Mononuclear cell (primary cell): ENCODE results near the gene GINS2. TPM values are rescaled to one million over a fixed set of nuclear protein-coding genes. Genes with fewer than 3 reads are reported as not detected.

Source experiments
- H3K27me3 ChIP-seq: 2 replicates; pipeline ENCODE4 v1.6.0; 2011; ENCODE audit warnings: low read length, control low read depth; ENCODE audit not compliant: insufficient read depth
- H3K4me1 ChIP-seq: 2 replicates; pipeline ENCODE4 v1.5.1; 2011; ENCODE audit warnings: mild to moderate bottlenecking, low read length, control low read depth; ENCODE audit not compliant: insufficient read depth
- H3K4me3 ChIP-seq: 2 replicates; pipeline ENCODE4 v1.5.1; 2011; ENCODE audit warnings: mild to moderate bottlenecking, low read length, moderate library complexity
- H3K9me3 ChIP-seq: 2 replicates; pipeline ENCODE4 v1.5.1; 2011; ENCODE audit warnings: low read depth, mild to moderate bottlenecking, control low read depth, low read length
- total RNA-seq: library from RNA; depleted of rRNA; stranded (reverse); fragments of >200 nt; gene quantifications from one replicate; pipeline ENCODE4 v1.2.3, GENCODE V29; 2012

The GINS2 gene
- total RNA-seq, 1 donor: 0.42 TPM

DNA sequence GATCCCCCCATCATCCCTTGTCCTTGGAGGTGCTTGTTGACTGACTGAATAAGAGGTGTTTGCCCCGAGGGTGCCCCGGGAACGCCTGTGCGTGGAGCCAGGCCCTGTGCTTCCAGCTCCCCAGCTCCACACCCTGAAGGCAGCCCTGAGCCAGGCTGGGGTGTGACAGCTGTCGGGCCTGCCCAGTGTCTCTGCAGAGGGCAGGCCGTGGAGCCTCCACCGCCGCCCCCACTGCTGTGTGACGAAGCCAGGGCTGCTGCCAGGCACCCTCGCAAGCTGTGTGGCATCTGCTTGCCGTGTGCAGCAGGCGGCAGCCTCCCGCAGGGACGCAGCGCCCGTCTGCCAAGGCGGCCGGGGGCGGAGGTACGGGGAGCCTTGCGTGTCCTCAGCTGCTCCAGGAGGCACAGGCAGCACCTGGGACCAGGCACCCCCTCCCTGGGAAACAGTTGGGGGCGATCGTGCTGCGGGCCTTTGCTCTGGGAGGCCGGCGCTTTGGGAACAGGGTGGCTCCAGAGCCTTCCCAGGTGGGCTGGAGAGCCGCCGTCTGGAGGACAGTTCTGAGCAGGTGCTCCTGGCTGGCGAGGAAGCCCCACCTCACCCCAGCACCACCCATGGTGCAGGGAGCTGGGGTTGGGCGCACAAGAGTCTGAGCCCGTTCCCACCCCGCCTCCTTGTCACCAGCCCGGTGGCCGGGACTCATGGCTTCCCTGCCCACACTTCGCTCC lies 49.1 kb downstream of the GINS2 start:
- no peaks in the 10 kb centered on the region for H3K9me3 ChIP-seq
- no peaks in the 10 kb centered on the region for H3K27me3 ChIP-seq
- H3K4me3 ChIP-seq: no peak overlapping the region
- peaks cover 27% of the 10 kb centered on the region for H3K4me1 ChIP-seq

GRCh38 chr16:85638695-85639409 lies 49.9 kb downstream of the GINS2 start:
- Histone ChIP-seq H3K4me3 (no peak overlapping the region), H3K4me1 (peaks cover 25% of the 10 kb centered on the region), H3K27me3 (no peaks in the 10 kb centered on the region), H3K9me3 (no peaks in the 10 kb centered on the region)

- peaks cover 17% of the 10 kb centered on the region for H3K4me1 ChIP-seq
- no peaks in the 10 kb centered on the region for H3K9me3 ChIP-seq
- no peak overlapping the region for H3K4me3 ChIP-seq
- no peaks in the 10 kb centered on the region for H3K27me3 ChIP-seq
Measured at GRCh38 chr16:85637808-85638647, 50.7 kb downstream of the GINS2 start.

DNA sequence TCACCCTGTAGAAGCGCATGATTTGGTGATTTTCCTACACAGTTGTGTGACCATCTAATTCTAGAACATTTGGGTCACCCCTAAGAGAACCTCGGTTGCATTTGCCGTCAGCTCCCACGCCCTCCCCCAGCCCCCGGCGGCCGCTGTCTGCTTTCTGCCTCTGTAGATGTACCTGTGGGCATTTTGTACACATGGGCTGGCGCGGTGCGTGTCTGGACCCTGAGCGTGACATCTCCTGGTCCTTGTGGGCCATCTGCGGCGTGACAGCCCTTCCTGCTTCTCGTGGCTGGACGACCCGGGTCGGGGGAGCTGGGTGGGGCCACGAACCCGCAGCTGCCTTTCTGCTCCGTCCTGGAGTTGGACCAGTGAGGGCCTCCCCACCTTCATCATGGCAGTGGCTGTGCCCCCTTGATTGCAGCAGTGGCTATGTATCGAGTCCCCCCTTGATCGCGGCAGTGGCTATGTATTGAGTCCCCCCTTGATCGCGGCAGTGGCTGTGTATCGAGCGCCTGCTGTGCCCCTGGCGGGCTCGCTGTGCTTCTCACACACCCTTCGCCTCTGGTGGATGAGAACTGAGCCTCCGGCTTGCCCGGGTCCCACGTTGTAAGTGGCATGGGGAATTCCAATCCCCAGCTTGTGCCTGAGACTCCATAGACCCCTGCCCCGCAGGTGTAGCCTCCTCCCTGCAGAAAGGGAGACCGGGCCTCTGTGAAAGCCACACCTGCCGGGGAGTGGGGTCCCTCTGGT lies 51.5 kb downstream of the GINS2 start:
- peaks cover 9% of the 10 kb centered on the region for H3K4me1 ChIP-seq
- H3K9me3 ChIP-seq: no peaks in the 10 kb centered on the region
- no peaks in the 10 kb centered on the region for H3K27me3 ChIP-seq
- H3K4me3 ChIP-seq: no peak overlapping the region

GRCh38 chr16:85636234-85636812 lies 52.4 kb downstream of the GINS2 start:
- H3K27me3 ChIP-seq: no peaks in the 10 kb centered on the region
- H3K4me1 ChIP-seq: no peaks in the 10 kb centered on the region
- H3K9me3 ChIP-seq: no peaks in the 10 kb centered on the region
- no peak overlapping the region for H3K4me3 ChIP-seq

GRCh38 chr16:85635545-85636140 lies 53.1 kb downstream of the GINS2 start:
- Histone ChIP-seq H3K9me3 (no peaks in the 10 kb centered on the region), H3K4me1 (no peaks in the 10 kb centered on the region), H3K4me3 (no peak overlapping the region), H3K27me3 (no peaks in the 10 kb centered on the region)

DNA sequence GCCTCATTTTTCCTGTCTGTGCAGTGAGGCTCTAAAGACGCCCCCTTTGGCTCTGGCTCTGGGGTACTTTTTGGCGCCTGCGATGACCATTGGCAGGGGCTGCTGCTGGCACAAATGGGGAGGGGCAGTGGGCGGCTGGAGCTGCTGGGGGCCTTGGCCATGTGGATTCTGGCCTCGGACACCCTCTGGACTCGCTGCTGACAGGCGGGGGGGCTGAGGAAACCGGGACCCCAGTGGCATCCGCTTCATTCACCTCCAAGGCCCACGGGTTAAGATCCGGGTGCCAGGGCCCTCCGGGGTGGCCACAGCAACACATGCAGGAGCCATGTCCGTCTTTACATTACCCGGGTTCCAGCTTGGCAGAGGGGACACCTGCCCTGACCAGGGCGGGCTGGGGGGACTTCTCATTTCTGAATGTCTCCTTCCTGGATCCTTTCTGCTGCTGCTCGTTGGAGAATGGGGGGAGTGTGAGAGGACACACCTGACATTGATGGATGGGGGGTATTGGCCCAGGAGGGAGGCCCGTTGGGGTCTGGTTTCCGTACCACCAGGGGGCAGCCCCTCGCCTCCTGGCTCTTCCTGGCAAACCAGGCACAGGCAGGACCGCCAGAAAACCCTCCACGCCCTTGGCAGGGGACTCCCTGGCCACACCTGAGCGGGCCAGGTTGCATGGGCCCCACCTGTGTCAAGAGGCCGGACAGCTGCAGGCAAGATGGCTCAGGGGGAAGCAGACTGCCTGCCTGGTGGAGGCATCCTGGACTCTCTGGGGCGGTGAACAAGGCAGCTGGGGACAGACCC lies 53.8 kb downstream of the GINS2 start:
- H3K4me1 ChIP-seq: no peaks in the 10 kb centered on the region
- H3K4me3 ChIP-seq: no peak overlapping the region
- no peaks in the 10 kb centered on the region for H3K27me3 ChIP-seq
- no peaks in the 10 kb centered on the region for H3K9me3 ChIP-seq

GRCh38 chr16:85633888-85634287 lies 54.9 kb downstream of the GINS2 start:
- H3K9me3 ChIP-seq: no peaks in the 10 kb centered on the region
- no peaks in the 10 kb centered on the region for H3K27me3 ChIP-seq
- H3K4me3 ChIP-seq: no peak overlapping the region
- no peaks in the 10 kb centered on the region for H3K4me1 ChIP-seq

GRCh38 chr16:85633438-85633743 lies 55.4 kb downstream of the GINS2 start:
- Histone ChIP-seq H3K4me1 (no peaks in the 10 kb centered on the region), H3K27me3 (no peaks in the 10 kb centered on the region), H3K4me3 (no peak overlapping the region)

GRCh38 chr16:85632709-85633437 lies 55.9 kb downstream of the GINS2 start:
- Histone ChIP-seq H3K4me3 (no peak overlapping the region), H3K9me3 (no peaks in the 10 kb centered on the region), H3K4me1 (no peaks in the 10 kb centered on the region), H3K27me3 (no peaks in the 10 kb centered on the region)

More at GRCh38 chr16:85633438-85633743, 55.4 kb downstream of the GINS2 start:
- no peaks in the 10 kb centered on the region for H3K9me3 ChIP-seq

GRCh38 chr16:85631802-85632393 lies 56.9 kb downstream of the GINS2 start:
- Histone ChIP-seq H3K9me3 (no peaks in the 10 kb centered on the region), H3K4me1 (no peaks in the 10 kb centered on the region), H3K4me3 (no peak overlapping the region), H3K27me3 (no peaks in the 10 kb centered on the region)

- H3K4me1 ChIP-seq: peaks cover 5% of the 10 kb centered on the region
- H3K9me3 ChIP-seq: no peaks in the 10 kb centered on the region
- no peaks in the 10 kb centered on the region for H3K27me3 ChIP-seq
- no peak overlapping the region for H3K4me3 ChIP-seq
Measured at GRCh38 chr16:85631230-85631629, 57.5 kb downstream of the GINS2 start.

DNA sequence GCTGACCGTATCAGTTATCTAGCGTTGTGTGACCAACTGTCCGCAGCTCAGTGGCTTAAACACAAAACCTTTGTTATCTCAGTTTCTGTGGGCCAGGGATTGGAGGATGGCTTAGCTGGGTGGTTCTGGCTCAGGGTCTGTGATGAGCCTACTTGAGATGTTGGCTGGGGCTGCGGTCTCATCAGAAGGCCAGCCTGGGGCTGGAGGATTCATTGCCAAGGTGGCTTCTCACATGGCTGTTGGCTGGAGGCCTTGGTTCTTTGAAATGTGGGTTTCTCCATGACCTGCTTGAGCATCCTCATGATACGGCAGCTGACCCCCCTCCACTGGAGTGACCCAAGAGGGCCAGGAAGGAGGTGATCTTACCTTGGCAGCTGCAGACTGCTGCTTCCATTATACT lies 58.9 kb downstream of the GINS2 start:
- Histone ChIP-seq H3K9me3 (no peaks in the 10 kb centered on the region), H3K27me3 (no peaks in the 10 kb centered on the region), H3K4me3 (no peak overlapping the region), H3K4me1 (peaks cover 11% of the 10 kb centered on the region)
